CD4-positive, alpha-beta T cell (primary cell): ENCODE data around the gene GLP2R. TPM values are rescaled to one million over a fixed set of nuclear protein-coding genes. Genes with fewer than 3 reads are reported as not detected.

ENCODE experiments used
- ATAC-seq: fragments of 200-7000 bp; cut with Tn5 transposase; one replicate; pipeline ENCODE4 v1.10.0; 2022; ENCODE audit warnings: mild to moderate bottlenecking; ENCODE audit not compliant: poor library complexity
- CTCF ChIA-PET: fragments of 350-600 bp; sonication (Branson Sonifier 250); formaldehyde crosslinking; loops from one replicate; lab custom pipeline; 2021; ENCODE audit warnings: antibody characterized with exemption, inconsistent platforms; lab: Charles Lee
- POLR2A ChIA-PET: fragments of 350-600 bp; sonication (Branson Sonifier 250); formaldehyde crosslinking; loops from one replicate; lab custom pipeline; 2021; ENCODE audit warnings: antibody characterized with exemption, inconsistent platforms; lab: Charles Lee
- DNase-seq, 14 experiments: peaks; one replicate each; pipeline ENCODE4 v3.0.0-alpha.2; 2013 to 2020; ENCODE audit warnings: mixed read lengths in 2 of 14
- H3K27ac ChIP-seq, 2 donors: one replicate each; pipeline versions ENCODE4 v1.5.1 to v1.7.0; 2013; ENCODE audit warnings: low read length in 2 of 2, low read depth in 1 of 2, mild to moderate bottlenecking in 1 of 2
- H3K27me3 ChIP-seq, 2 experiments: 1 replicate in 1 of 2; 2 replicates in 1 of 2; pipeline versions ENCODE4 v1.6.1 to v1.7.0; 2013; ENCODE audit warnings: low read length in 2 of 2, control low read depth in 1 of 2, mild to moderate bottlenecking in 1 of 2, moderate library complexity in 1 of 2; ENCODE audit not compliant: insufficient read depth in 2 of 2, control insufficient read depth in 1 of 2
- H3K36me3 ChIP-seq: one replicate; pipeline ENCODE4 v1.6.1; 2013; ENCODE audit warnings: low read length, control low read depth; ENCODE audit not compliant: insufficient read depth
- H3K4me1 ChIP-seq: one replicate; pipeline ENCODE4 v1.6.1; 2013; ENCODE audit warnings: low read length, control low read depth; ENCODE audit not compliant: insufficient read depth
- H3K4me3 ChIP-seq: one replicate; pipeline ENCODE4 v1.5.1; 2013; ENCODE audit warnings: mild to moderate bottlenecking, low read length, moderate library complexity
- H3K9me3 ChIP-seq, 2 experiments: 1 replicate in 1 of 2; 2 replicates in 1 of 2; pipeline versions ENCODE4 v1.6.1 to v1.7.0; 2013; ENCODE audit warnings: low read length in 2 of 2, mild to moderate bottlenecking in 2 of 2, control low read depth in 1 of 2, moderate library complexity in 1 of 2; ENCODE audit not compliant: control insufficient read depth in 1 of 2, insufficient read depth in 1 of 2
- H3K27ac Mint-ChIP-seq: one replicate; pipeline ENCODE4 v1.8.0; 2020; ENCODE audit warnings: mixed read lengths
- H3K27me3 Mint-ChIP-seq: one replicate; pipeline ENCODE4 v1.8.0; 2021; ENCODE audit warnings: mixed read lengths
- H3K36me3 Mint-ChIP-seq: one replicate; pipeline ENCODE4 v1.8.0; 2021; ENCODE audit warnings: low read depth, mixed read lengths
- H3K4me1 Mint-ChIP-seq: one replicate; pipeline ENCODE4 v1.8.0; 2021; ENCODE audit warnings: low read depth, mixed read lengths
- H3K4me3 Mint-ChIP-seq: one replicate; pipeline ENCODE4 v1.8.0; 2020; ENCODE audit warnings: mild to moderate bottlenecking, mixed read lengths
- H3K9me3 Mint-ChIP-seq: one replicate; pipeline ENCODE4 v1.8.0; 2020; ENCODE audit warnings: mixed read lengths
- intact Hi-C, 2 experiments: fragments of 100-400 bp; cut with DNase I in 1 of 2; cut with micrococcal nuclease in 1 of 2; formaldehyde crosslinking; loops; one replicate each; pipeline versions ENCODE4 v1.15.1 to v1.9.0; 2023 to 2025; cut with DNase I, micrococcal nuclease
- total RNA-seq, 174 experiments: library from RNA in 2 of 174; stranded (reverse) in 2 of 174; gene quantifications; one replicate each; pipeline ENCODE4 v1.2.3 and lab custom pipeline; 2021 to 2026
- TF ChIP-seq, protein P1 (sequence below): fragments of 200-600 bp; IDR thresholded peaks from one replicate; pipeline ENCODE4 v1.8.0; 2022; ENCODE audit warnings: antibody characterized with exemption, mild to moderate bottlenecking

The GLP2R gene
- total RNA-seq, 2 experiments from 2014 or later: not detected

DNA sequence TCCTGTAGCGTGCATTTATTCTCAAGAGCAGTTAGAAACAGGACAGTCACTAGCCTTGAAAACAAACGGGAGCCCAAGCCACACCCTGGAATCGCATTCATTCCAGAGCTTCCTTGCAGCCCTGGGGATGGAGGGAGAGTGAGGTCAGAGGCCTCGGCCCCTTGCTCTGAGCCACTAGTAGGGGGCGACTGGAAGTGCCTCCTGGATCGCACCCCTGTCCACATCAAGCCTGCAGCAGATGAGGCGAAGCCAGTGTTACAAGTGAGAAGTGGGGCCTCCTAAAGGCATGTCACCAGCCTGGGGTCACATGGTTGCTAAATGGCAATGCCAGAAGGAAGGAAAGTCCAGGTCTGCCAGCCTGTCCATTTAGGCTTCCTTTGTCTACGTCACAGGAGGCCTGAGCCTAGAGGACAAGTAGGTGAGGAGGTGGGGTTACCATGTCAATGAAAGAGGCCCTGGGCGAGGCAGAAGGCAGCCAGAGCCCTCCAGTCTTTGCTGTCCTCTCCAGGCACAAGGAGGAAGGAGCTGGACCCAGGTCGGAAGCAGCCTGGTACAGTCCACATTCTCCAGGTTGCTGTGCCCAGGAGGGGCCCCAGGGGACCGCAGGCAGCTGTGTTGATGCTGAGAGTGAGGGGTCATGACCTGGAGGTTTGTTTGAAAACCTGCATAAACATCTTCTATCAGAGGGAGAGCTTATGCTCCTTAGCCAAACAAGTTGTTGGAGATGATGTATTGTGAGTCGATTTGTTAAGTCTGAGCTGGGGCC lies 82.3 kb downstream of the GLP2R start:
- Mint-ChIP-seq H3K36me3 (no peaks in the 10 kb centered on the region), H3K4me3 (no peak overlapping the region), H3K4me1 (no peaks in the 10 kb centered on the region), H3K9me3 (no peaks in the 10 kb centered on the region), H3K27me3 (peaks cover 16% of the 10 kb centered on the region), H3K27ac (no peak overlapping the region)
- DNase-seq (no peak), ATAC-seq (no peak)
- Histone ChIP-seq H3K4me3 (no peak overlapping the region), H3K4me1 (no peaks in the 10 kb centered on the region), H3K36me3 (no peaks in the 10 kb centered on the region), H3K9me3 (peaks cover 0 to 6% of the 10 kb centered on the region in 2 experiments), H3K27me3 (no peaks in the 10 kb centered on the region), H3K27ac (no peak overlapping the region)
- intact Hi-C loops: no loop called here
- CTCF ChIA-PET: no interaction called here
- POLR2A ChIA-PET: no interaction called here
- TF ChIP-seq, protein P1, sequence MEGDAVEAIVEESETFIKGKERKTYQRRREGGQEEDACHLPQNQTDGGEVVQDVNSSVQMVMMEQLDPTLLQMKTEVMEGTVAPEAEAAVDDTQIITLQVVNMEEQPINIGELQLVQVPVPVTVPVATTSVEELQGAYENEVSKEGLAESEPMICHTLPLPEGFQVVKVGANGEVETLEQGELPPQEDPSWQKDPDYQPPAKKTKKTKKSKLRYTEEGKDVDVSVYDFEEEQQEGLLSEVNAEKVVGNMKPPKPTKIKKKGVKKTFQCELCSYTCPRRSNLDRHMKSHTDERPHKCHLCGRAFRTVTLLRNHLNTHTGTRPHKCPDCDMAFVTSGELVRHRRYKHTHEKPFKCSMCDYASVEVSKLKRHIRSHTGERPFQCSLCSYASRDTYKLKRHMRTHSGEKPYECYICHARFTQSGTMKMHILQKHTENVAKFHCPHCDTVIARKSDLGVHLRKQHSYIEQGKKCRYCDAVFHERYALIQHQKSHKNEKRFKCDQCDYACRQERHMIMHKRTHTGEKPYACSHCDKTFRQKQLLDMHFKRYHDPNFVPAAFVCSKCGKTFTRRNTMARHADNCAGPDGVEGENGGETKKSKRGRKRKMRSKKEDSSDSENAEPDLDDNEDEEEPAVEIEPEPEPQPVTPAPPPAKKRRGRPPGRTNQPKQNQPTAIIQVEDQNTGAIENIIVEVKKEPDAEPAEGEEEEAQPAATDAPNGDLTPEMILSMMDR: no peak

DNA sequence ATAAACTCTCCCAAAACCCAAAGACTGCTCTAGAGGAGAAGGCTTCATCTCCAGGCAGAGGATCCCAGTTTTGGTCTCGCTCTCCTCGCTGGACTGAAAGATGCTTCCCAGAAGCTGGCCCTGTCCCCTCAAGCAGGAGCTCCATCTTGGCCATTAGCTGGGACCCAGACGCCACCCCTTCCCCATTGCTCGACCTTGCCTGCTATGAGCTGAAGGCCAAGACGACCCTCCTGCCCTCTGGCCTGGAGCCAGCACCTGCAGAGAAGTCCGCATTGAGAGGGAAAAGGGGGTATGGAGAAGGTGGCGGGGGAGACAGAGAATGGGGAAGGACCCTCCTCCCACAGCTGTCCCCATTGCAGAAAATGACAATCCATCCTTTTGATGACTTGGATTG lies 82.9 kb downstream of the GLP2R start:
- ATAC-seq (no peak), DNase-seq (no peak)
- no peak overlapping the region for H3K4me3 ChIP-seq
- no peaks in the 10 kb centered on the region for H3K4me1 Mint-ChIP-seq
- ChIA-PET POLR2A (no interaction called here), CTCF (no interaction called here)
- no peak overlapping the region for H3K4me3 Mint-ChIP-seq
- intact Hi-C loops: no loop called here
- H3K27ac Mint-ChIP-seq: no peak overlapping the region
- no peaks in the 10 kb centered on the region for H3K27me3 ChIP-seq
- peaks cover 0 to 6% of the 10 kb centered on the region in 2 experiments for H3K9me3 ChIP-seq
- TF ChIP-seq, protein P1: no peak
- H3K9me3 Mint-ChIP-seq: no peaks in the 10 kb centered on the region
- no peaks in the 10 kb centered on the region for H3K4me1 ChIP-seq
- H3K36me3 Mint-ChIP-seq: no peaks in the 10 kb centered on the region
- no peaks in the 10 kb centered on the region for H3K36me3 ChIP-seq
- peaks cover 11% of the 10 kb centered on the region for H3K27me3 Mint-ChIP-seq
- H3K27ac ChIP-seq: no peak overlapping the region

DNA sequence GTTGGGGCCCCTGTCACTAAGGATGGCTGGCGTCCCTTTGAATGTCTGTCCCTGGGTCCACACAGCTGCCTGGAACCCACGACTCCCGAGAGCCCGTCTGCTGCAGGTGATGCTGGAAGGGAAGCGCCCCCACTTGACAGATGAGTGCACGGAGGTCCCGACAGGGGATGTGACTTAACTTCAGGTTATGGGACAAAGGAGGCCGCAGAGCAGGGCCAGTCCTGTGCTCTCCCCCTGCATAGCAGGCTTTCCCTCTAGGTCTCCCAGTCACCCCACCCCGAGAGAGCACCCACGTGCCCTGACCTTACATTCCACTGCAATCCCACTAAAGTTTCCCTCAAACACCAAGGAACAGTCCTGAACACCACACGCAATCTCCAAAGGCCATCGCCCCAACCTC lies 85.4 kb downstream of the GLP2R start:
- CTCF ChIA-PET: no interaction called here

More for the DNA sequence above, 85.4 kb downstream of the GLP2R start:
- no peak for DNase-seq
- Histone ChIP-seq H3K36me3 (no peaks in the 10 kb centered on the region), H3K9me3 (no peaks in the 10 kb centered on the region), H3K4me1 (no peaks in the 10 kb centered on the region), H3K27me3 (no peaks in the 10 kb centered on the region), H3K27ac (no peak overlapping the region), H3K4me3 (no peak overlapping the region)
- ATAC-seq: no peak
- H3K4me3 Mint-ChIP-seq: no peak overlapping the region
- H3K36me3 Mint-ChIP-seq: no peaks in the 10 kb centered on the region
- peaks cover 8% of the 10 kb centered on the region for H3K27me3 Mint-ChIP-seq
- POLR2A ChIA-PET: no interaction called here
- TF ChIP-seq, protein P1: no peak
- no peaks in the 10 kb centered on the region for H3K4me1 Mint-ChIP-seq
- no peaks in the 10 kb centered on the region for H3K9me3 Mint-ChIP-seq
- H3K27ac Mint-ChIP-seq: no peak overlapping the region
- intact Hi-C loops: no loop called here
